ENCODE results near the gene MRPS25.

The MRPS25 gene

GRCh38 chr3:15064835-15065549 lies at the start of gene MRPS25:
Gene MRPS25, minus strand, starts transcription at chr3:15065315. Its CDS starts 121 bp downstream, at chr3:15065194.
- peak; percentile 88 to 89 for DNase-seq

DNA sequence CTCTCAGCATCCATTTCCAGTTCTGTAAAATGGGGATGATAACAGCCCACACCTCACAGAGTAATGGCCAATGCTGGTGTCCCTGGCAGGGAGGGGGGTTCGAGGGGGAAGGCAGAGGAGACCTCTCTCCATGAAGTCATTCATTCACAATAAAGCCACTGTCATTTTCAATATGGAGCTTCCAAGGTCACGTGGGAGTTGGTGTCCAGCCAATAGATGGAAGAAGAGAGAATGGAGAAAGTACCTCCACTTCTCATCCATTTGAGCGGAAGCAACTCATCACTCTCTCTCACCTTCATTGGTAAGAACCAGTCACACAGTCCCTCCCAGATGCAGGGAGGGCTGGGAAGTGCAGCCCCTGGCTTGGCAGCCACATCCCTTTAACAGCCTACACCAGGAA lies 48.8 kb upstream of the MRPS25 start:
- no peak for DNase-seq

- no peak for DNase-seq
Measured at GRCh38 chr3:15113471-15113870, 48.4 kb upstream of the MRPS25 start.

DNA sequence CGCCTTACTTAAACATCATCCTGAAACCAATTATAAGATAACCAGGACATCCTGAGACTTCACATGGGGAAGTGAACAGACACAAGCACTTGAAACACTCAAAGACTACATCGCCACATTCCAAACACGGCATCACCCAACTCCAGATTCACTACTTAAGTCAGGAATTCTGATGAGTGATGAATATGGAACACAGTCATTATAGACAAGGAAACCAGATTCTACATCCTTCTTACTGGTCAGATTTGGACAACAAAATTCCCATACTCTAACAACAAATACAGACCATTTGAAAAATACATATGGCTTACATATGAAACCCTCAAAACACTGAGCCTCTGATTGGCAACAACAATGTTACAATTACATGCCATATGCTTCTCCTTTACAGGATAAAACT lies 46.9 kb upstream of the MRPS25 start:
- DNase-seq: no peak

DNA sequence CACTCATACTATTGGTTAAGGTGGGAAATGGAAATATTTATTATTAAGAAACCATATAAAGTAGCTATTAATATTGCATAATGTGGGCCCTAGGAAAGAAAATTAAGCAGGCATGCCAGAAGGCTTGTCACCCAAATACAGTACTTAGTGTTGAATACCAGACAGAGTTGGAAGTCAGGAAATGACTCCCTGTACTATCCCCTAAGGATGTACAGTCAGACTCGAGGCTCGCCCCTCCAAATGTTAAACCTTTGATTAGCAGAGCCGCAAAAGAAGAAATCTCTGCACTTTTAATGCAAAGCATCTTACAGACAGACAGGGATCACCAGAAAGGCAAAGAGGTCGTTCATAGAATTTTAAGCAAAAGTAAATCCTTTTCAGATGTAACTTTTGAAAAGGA lies 45.1 kb upstream of the MRPS25 start:
- DNase-seq: no peak

DNA sequence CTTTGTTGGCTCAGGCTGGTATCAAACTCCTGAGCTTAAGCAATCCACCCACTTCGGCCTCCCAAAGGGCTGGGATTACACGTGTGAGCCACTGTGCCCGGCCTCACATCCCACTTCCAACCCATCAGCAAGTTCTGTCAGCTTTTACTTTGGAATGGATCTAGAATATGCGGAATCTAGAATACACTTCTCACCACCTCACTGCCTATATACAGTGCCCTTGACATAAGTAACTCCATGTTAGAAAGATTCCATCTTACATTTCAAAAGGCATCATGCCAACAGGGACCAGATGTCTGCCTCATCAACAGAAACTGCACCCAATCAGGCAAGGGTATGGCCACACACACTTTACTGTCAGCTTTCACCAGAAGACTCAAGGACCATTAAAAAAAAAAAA lies 43.8 kb upstream of the MRPS25 start:
- DNase-seq: no peak

DNA sequence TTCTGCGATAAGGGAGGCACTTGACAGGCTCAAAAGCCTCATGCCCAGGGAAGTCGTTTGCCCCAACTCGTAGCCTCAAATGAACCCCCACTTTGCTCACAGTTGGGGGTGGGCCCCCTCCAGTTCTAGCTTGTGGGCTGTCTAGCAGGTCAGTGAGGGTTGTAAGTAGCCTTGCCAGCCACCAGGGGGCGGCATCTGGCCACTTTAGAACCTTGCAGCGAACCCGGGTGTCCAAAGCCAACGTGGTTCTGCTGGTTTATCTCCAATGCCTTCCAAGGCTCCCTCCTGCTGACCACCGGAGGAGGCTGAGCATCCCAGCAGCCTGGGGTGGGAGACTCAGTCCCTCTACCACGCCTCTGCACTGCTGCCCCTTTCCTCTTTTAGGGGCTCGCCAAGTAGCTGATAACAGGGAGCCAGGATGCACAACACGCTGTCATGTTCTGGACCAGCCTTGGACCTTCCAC lies 43.0 kb upstream of the MRPS25 start:
- DNase-seq: peak; percentile 76 to 81

DNA sequence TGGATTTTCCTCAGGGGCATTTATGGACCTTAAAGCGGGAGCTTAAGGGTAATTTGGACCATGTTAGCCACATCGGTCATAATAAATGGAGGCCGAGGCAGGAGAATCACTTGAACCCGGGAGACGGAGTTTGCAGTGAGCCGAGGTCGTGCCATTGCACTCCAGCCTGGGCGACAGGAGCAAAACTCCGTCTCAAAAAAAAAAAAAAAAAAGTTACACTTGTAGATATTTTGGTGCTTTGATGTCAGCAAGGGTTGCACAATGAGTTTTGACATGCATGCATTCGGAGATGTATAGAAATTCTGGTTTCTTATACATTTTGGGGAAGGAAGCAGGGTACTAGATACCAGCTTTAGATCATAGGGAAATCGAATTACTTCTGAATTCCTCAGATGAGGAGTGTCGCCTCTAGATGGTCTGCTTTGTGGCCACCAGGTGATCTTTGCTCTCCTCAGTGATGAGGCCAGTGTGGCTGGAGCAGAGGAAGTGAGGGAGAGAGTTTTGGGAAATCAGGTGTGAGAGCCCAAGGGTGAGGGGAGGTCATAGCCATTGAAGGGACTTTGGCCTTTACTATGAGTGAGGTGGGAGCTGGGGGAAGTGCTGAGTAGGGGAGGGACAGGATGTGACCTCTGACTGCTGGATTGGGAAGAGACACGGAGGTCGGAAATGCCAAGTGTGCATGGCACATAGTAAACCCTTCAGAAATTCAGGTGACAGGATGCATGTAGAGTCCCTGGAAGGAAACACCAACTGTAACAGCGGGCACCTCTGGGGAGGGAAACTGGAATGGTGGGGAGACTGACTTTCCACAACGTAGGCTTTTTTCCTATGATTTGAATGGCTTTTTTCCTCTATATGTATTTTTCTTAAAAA lies 42.2 kb upstream of the MRPS25 start:
- no peak for DNase-seq

- DNase-seq: no peak
Measured at GRCh38 chr3:15102836-15103235, 37.7 kb upstream of the MRPS25 start.

GRCh38 chr3:15102256-15102655 lies 37.1 kb upstream of the MRPS25 start:
- DNase-seq: no peak

GRCh38 chr3:15099364-15100098 lies 34.4 kb upstream of the MRPS25 start:
- DNase-seq: peak; percentile 18 to 34

DNA sequence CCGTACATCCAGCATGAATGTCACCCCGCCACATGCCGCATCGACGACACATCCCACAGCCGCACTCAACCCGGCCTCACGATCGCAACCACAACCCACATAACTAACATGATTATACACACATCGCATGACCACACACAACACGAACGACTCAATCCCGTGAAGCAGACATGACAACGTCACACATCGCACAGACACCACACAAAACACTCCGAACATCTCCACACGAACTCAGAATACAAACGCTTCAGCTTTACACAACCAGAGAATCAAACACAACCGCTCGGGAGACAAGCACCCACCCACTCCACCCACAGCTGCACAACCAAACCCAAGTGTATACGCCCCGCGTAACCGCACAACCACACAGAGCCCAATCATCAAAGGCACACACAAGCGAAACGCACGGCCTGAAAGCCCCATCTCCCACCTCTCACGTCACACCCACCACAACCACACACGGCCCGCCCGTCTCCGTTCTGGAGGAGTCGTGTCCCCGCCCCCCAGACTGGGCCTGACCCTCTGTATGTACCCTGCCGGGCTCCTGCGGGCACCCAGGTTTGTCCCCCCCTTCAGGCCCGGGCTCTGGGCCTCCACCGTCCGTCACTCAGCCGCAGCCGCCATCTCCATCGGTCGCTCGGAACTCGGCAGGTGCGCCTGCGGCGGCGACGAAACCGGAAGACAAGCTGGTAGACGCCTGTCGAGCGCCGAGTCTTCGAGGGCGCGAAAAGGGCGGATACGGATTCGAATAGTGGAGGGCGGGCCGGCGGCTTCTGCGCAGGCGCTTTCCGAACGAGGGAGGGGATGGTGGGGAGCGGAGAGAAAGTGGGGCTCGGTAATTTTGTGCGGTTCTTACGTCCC lies 33.6 kb upstream of the MRPS25 start, which contains the start of gene RBSN:
Gene RBSN (minus strand): TSS at position 646 of the 861 bp plus-strand sequence. CDS start 3,028 bp downstream, outside the sequence.
- DNase-seq: peak; percentile 94 to 96

DNA sequence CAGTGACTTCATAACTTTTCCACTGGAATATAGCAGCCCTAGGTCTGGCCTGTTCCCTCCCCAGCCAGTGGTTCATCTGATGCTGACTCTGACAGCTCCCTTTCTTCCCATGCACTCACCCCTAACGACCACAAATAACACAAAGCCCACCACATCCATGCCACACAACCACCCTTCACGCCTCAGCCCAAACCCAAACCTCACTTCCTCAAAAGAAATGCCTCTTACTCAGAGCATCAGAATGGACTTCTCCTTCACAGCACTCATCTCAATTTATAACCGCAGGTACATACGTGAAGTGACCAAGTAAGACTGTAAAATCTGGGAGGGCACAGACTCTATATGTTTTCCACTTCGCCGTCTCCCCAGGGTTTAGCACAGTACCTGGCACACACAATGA lies 32.8 kb upstream of the MRPS25 start:
- DNase-seq: peak; percentile 47 to 56

GRCh38 chr3:15096046-15096445 lies 30.9 kb upstream of the MRPS25 start:
- DNase-seq: no peak

- no peak for DNase-seq
Measured at GRCh38 chr3:15094187-15094875, 29.2 kb upstream of the MRPS25 start.

DNA sequence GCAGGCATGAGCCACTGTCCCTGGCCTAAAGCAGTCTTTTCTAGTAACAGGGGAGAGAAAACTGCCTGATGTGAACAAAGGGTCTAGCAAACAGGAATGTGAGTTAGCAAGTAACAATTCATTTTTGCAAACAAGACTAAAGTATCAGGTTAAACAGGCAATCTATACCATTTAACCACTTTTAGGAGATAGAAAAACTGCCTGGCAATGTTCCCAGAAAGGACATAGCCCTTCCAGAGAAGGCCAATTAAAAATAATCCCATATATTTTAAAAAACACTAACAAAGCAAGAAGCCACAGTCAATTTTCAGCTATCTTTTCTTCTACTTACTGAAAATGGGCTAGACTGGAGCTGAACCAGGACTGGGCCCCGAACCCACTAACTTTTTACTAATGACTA lies 27.6 kb upstream of the MRPS25 start:
- no peak for DNase-seq

- no peak for DNase-seq
Measured at GRCh38 chr3:15091575-15091974, 26.5 kb upstream of the MRPS25 start.

DNA sequence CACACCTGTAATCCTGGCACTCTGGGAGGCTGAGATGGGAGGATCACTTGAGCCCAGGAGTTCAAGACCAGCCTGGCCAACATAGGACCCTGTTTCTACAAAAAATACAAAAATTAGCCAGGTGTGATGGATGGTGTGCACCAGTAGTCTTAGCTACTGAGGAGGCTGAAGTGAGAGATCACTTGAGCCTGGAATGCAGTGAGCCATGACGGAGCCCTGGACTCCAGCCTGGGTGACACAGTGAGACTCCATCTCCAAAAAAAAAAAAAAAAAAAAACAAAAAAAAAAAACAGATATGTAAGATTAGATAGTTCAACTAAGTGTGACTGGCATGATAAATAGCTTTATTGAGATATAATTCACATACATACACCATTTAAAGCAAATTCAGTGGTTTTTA lies 24.1 kb upstream of the MRPS25 start:
- no peak for DNase-seq

- DNase-seq: no peak
Measured at GRCh38 chr3:15086699-15087098, 21.6 kb upstream of the MRPS25 start.

GRCh38 chr3:15086263-15086662 lies 21.1 kb upstream of the MRPS25 start:
- no peak for DNase-seq

DNA sequence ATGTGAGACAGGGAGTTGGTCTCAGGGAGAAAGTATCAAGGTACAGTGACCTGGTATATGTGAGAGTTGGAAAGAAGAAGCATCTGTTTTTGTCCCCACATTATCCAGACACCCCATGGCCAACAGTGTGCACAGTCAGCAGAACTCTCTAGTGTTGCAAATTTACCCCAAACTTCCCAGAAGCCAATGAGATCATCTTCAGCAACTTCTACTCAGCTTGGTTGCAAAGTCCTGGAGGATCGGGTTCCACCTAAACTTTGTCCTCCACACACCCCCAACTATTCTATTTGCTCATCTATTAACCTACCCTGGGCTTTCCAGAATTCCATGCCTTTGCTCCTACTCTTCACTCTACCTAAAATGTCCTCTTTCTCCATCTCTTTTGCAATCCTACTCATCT lies 18.1 kb upstream of the MRPS25 start:
- DNase-seq: no peak

Measured in activated CD4-positive, alpha-beta T cell treated with anti-CD3 and anti-CD28 coated beads, Interleukin-2, amount 50 U/mL, for 48 hours (primary cell).